ENCODE data around the gene SLCO4A1. TPM values are rescaled to one million over a fixed set of nuclear protein-coding genes. Genes with fewer than 3 reads are reported as not detected.
A peak's percentile ranks its signal among the peaks of the same experiment; 100 is the strongest.

Gene SLCO4A1
- total RNA-seq, 4 donors from 2014 or later = 6.7 to 22.1 (median 14.4) TPM

DNA sequence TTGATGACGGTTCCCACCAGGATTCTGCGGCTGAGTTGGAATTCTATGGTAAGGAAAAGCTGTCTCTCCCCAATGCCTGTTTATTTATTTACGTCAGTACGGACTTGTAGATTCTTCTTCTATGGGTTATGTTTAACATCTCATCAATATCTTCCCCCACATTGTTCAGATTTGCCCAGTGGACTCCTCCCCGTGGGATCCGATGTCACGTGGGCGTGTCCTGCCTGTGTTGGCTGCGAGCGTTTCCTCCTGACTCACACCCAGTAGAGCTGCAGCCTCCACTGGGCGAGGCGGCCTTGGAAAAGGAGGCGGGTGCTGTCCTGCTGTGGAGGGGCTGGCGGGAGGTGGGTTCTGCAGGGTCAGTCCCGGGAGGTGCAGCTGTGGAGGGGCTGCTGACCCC lies 46.8 kb upstream of the SLCO4A1 start:
- Histone ChIP-seq H3K4me3 (no peak overlapping the region), H3K36me3 (no peaks in the 10 kb centered on the region), H3K27ac (peak overlapping the region in 2 of 4 donors; percentile 13 to 48), H3K27me3 (peaks cover 0 to 86% (median 5%) of the 10 kb centered on the region in 4 donors), H3K9me3 (no peaks in the 10 kb centered on the region), H3K4me1 (peaks cover 27 to 57% (median 32%) of the 10 kb centered on the region in 3 donors)
- WGBS, 2 donors = 30 to 48% methylated on average over 4 to 10 of the region's 15 CpGs
- peak in 1 of 4 donors; percentile 61 for TF ChIP-seq POLR2A (IDR thresholded peaks at IDR 0.05)
- TF ChIP-seq CTCF (IDR thresholded peaks at IDR 0.05) = no peak
- no peak for DNase-seq
- intact Hi-C loops (cut with DNase I) = no loop called here

- H3K27me3 ChIP-seq = peaks cover 0 to 90% (median 5%) of the 10 kb centered on the region in 4 donors
- no peak overlapping the region for H3K4me3 ChIP-seq
- no peaks in the 10 kb centered on the region for H3K9me3 ChIP-seq
- TF ChIP-seq CTCF (IDR thresholded peaks at IDR 0.05) = no peak
- H3K4me1 ChIP-seq = peaks cover 27 to 55% (median 29%) of the 10 kb centered on the region in 3 donors
- no peak for DNase-seq
- no peaks in the 10 kb centered on the region for H3K36me3 ChIP-seq
- 40 to 67% methylated on average over 2 to 7 of the region's 18 CpGs for WGBS, 2 donors
- H3K27ac ChIP-seq = peak overlapping the region in 2 of 4 donors; percentile 13 to 48
- intact Hi-C loops (cut with DNase I) = no loop called here
Measured at GRCh38 chr20:62596486-62596885, 45.8 kb upstream of the SLCO4A1 start.

- no peak overlapping the region for H3K27ac ChIP-seq
- intact Hi-C loops (cut with DNase I) = no loop called here
- H3K27me3 ChIP-seq = peaks cover 0 to 92% (median 5%) of the 10 kb centered on the region in 4 donors
- DNase-seq = no peak
- no peaks in the 10 kb centered on the region for H3K36me3 ChIP-seq
- no peaks in the 10 kb centered on the region for H3K9me3 ChIP-seq
- peaks cover 27 to 60% (median 29%) of the 10 kb centered on the region in 3 donors for H3K4me1 ChIP-seq
- 52 to 80% methylated on average over 1 to 10 of the region's 10 CpGs for WGBS, 2 donors
- TF ChIP-seq POLR2A (IDR thresholded peaks at IDR 0.05) = no peak
- H3K4me3 ChIP-seq = no peak overlapping the region
Measured at GRCh38 chr20:62596921-62597320, 45.4 kb upstream of the SLCO4A1 start.

- no peak overlapping the region for H3K27ac ChIP-seq
- WGBS, 2 donors = 37 to 59% methylated on average over 2 to 4 of the region's 15 CpGs
- H3K4me3 ChIP-seq = no peak overlapping the region
- peaks cover 27 to 66% (median 33%) of the 10 kb centered on the region in 3 donors for H3K4me1 ChIP-seq
- H3K9me3 ChIP-seq = no peaks in the 10 kb centered on the region
- no peak for DNase-seq
- peaks cover 0 to 90% (median 5%) of the 10 kb centered on the region in 4 donors for H3K27me3 ChIP-seq
- no peak for TF ChIP-seq CTCF (IDR thresholded peaks at IDR 0.05)
- TF ChIP-seq POLR2A (IDR thresholded peaks at IDR 0.05) = no peak
- no peaks in the 10 kb centered on the region for H3K36me3 ChIP-seq
- intact Hi-C loops (cut with DNase I) = no loop called here
Measured at GRCh38 chr20:62597416-62598115, 44.7 kb upstream of the SLCO4A1 start.

GRCh38 chr20:62598761-62599194 lies 43.5 kb upstream of the SLCO4A1 start:
- no peak for TF ChIP-seq POLR2A (IDR thresholded peaks at IDR 0.05)
- TF ChIP-seq CTCF (IDR thresholded peaks at IDR 0.05) = no peak
- Histone ChIP-seq H3K27ac (no peak overlapping the region), H3K4me3 (no peak overlapping the region), H3K9me3 (no peaks in the 10 kb centered on the region), H3K4me1 (peaks cover 39 to 78% (median 44%) of the 10 kb centered on the region in 3 donors), H3K36me3 (no peaks in the 10 kb centered on the region), H3K27me3 (peaks cover 0 to 93% (median 5%) of the 10 kb centered on the region in 4 donors)
- intact Hi-C loops (cut with DNase I) = no loop called here
- 55 to 96% methylated on average over 5 to 6 of the region's 13 CpGs for whole genome bisulfite sequencing, 2 donors
- DNase-seq = no peak

Measured in esophagus squamous epithelium (tissue), 5 donors.